Measurements from ENCODE around the gene TNFSF12.

The TNFSF12 gene

GRCh38 chr17:7553356-7553755, 4.5 kb downstream of the TNFSF12 start:
- no peak for ATAC-seq
- TF ChIP-seq ESRRG (CRISPR knock-in tag; IDR thresholded peaks at IDR 0.05), result no peak
- no peak for TF ChIP-seq ZFP3 (CRISPR knock-in tag; IDR thresholded peaks at IDR 0.05)
- TF ChIP-seq ARNTL (CRISPR knock-in tag; IDR thresholded peaks at IDR 0.05; ENCODE audit: borderline replicate concordance, low read depth), result no peak
- no peak for TF ChIP-seq ZNF565 (CRISPR knock-in tag; conservative IDR thresholded peaks at IDR 0.05; ENCODE audit: low read depth)
- no peak for TF ChIP-seq TOX (CRISPR knock-in tag; IDR thresholded peaks at IDR 0.05; ENCODE audit: borderline replicate concordance)
- TF ChIP-seq TCF4 (CRISPR knock-in tag; IDR thresholded peaks at IDR 0.05; ENCODE audit: borderline replicate concordance), result no peak
- TF ChIP-seq CREB5 (CRISPR knock-in tag; IDR thresholded peaks at IDR 0.05; ENCODE audit: low read depth), result no peak
- no peak for TF ChIP-seq ZNF8 (CRISPR knock-in tag; IDR thresholded peaks at IDR 0.05)
- TF ChIP-seq ZNF70 (CRISPR knock-in tag; IDR thresholded peaks at IDR 0.05), result no peak
- no peak for TF ChIP-seq ZC3H10 (CRISPR knock-in tag; IDR thresholded peaks at IDR 0.05)
- TF ChIP-seq CSRNP3 (CRISPR knock-in tag; IDR thresholded peaks at IDR 0.05), result no peak
- no peak for TF ChIP-seq BACH2 (CRISPR knock-in tag; IDR thresholded peaks at IDR 0.05; ENCODE audit: borderline replicate concordance)
- no peak for TF ChIP-seq PPARA (CRISPR knock-in tag; IDR thresholded peaks at IDR 0.05; ENCODE audit: borderline replicate concordance)
- TF ChIP-seq RARB (CRISPR knock-in tag; IDR thresholded peaks at IDR 0.05), result no peak
- no peak for TF ChIP-seq POU6F1 (CRISPR knock-in tag; IDR thresholded peaks at IDR 0.05; ENCODE audit: borderline replicate concordance, low read depth)
- TF ChIP-seq GLIS3 (CRISPR knock-in tag; IDR thresholded peaks at IDR 0.05), result no peak
- no peak for TF ChIP-seq ZFP30 (CRISPR knock-in tag; IDR thresholded peaks at IDR 0.05)

GRCh38 chr17:7555320-7555948, 6.6 kb downstream of the TNFSF12 start:
- no peak for TF ChIP-seq ZNF8 (CRISPR knock-in tag; IDR thresholded peaks at IDR 0.05)
- no peak for ATAC-seq

GRCh38 chr17:7556627-7557026, 7.8 kb downstream of the TNFSF12 start:
- ATAC-seq, result no peak
- TF ChIP-seq ZNF565 (CRISPR knock-in tag; conservative IDR thresholded peaks at IDR 0.05; ENCODE audit: low read depth) (no peak), RARB (CRISPR knock-in tag; IDR thresholded peaks at IDR 0.05) (no peak), SNAI2 (CRISPR knock-in tag; IDR thresholded peaks at IDR 0.05) (no peak), PATZ1 (CRISPR knock-in tag; IDR thresholded peaks at IDR 0.05; ENCODE audit: borderline replicate concordance) (no peak), ZNF70 (CRISPR knock-in tag; IDR thresholded peaks at IDR 0.05) (no peak), ZC3H10 (CRISPR knock-in tag; IDR thresholded peaks at IDR 0.05) (no peak), OSR1 (CRISPR knock-in tag; IDR thresholded peaks at IDR 0.05) (no peak), GLIS3 (CRISPR knock-in tag; IDR thresholded peaks at IDR 0.05) (no peak), CREB5 (CRISPR knock-in tag; IDR thresholded peaks at IDR 0.05; ENCODE audit: low read depth) (no peak), BACH2 (CRISPR knock-in tag; IDR thresholded peaks at IDR 0.05; ENCODE audit: borderline replicate concordance) (no peak)

GRCh38 chr17:7557147-7557764, 8.4 kb downstream of the TNFSF12 start:
- no peak for ATAC-seq
- TF ChIP-seq ZNF8 (CRISPR knock-in tag; IDR thresholded peaks at IDR 0.05), result no peak
